ENCODE results near the gene AMOTL1.

GRCh38 chr11:94803491-94803890, 35.3 kb downstream of the AMOTL1 start:
- TF ChIP-seq POLR2A (IDR thresholded peaks at IDR 0.05), result no peak
- no peak for TF ChIP-seq CTCF (IDR thresholded peaks at IDR 0.05)

Measured in esophagus squamous epithelium (tissue), 4 donors.